ENCODE results near the gene ARHGAP29.

Gene ARHGAP29

DNA sequence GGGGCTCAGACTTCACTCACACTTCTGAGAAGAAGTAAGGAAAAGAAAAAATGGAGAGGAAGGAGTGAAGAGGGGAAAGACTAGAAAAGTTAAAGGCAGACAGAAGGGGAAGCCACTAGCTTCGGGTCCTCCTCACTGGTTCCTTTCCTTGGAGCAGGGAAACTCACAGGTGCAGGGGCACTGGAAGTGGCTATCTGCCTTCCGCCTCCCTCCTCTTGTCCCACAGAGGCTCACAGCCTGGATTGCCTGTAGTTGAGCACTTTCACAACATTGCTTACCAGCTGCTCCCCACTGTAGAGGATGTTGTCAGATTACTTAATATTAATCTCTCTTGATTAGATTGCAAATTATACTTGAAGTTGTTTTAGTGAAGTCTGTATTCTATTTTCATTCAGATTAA, 94.8 kb downstream of the ARHGAP29 start:
- Mint-ChIP-seq H3K27me3 (no peaks in the 10 kb centered on the region), H3K9me3 (no peaks in the 10 kb centered on the region), H3K27ac (no peak overlapping the region), H3K4me1 (no peaks in the 10 kb centered on the region), H3K4me3 (no peak overlapping the region)
- ATAC-seq (no peak), DNase-seq (no peak)

DNA sequence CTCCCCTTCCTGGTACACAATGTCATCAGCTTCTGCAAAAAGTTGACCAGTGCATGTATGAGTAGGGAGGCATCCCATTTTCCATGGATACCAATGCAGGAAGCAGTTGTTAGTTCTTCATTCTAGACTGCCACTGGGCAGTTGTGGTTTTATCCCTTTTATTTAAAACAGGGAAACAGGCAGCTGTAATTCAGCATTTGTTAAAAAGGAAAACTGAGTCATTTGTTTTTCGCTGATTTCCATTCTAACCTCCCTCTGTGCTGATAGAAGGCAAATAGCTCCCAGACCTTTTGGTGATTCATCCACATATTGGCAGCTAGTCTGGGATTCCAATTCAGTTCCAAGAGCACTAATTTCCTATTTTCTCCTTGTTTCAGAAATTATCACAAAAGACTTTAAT, 95.4 kb downstream of the ARHGAP29 start:
- DNase-seq (no peak), ATAC-seq (no peak)
- H3K27me3 Mint-ChIP-seq: no peaks in the 10 kb centered on the region
- H3K4me1 Mint-ChIP-seq: no peaks in the 10 kb centered on the region
- no peaks in the 10 kb centered on the region for H3K9me3 Mint-ChIP-seq
- H3K4me3 Mint-ChIP-seq: no peak overlapping the region
- peak overlapping the region in 1 of 2 donors; percentile 28 for H3K27ac Mint-ChIP-seq

GRCh38 chr1:94132111-94132510, 105.3 kb downstream of the ARHGAP29 start:
- peaks cover 14% of the 10 kb centered on the region for H3K27me3 Mint-ChIP-seq
- no peak overlapping the region for H3K27ac Mint-ChIP-seq
- H3K4me1 Mint-ChIP-seq: no peaks in the 10 kb centered on the region
- peaks cover 0 to 10% of the 10 kb centered on the region in 2 donors for H3K9me3 Mint-ChIP-seq
- no peak for DNase-seq
- ATAC-seq: no peak
- H3K4me3 Mint-ChIP-seq: no peak overlapping the region

GRCh38 chr1:94130851-94131595, 106.4 kb downstream of the ARHGAP29 start:
- DNase-seq: no peak
- Mint-ChIP-seq H3K27me3 (peaks cover 14% of the 10 kb centered on the region), H3K4me3 (no peak overlapping the region), H3K4me1 (no peaks in the 10 kb centered on the region), H3K27ac (no peak overlapping the region), H3K9me3 (peaks cover 0 to 10% of the 10 kb centered on the region in 2 donors)
- ATAC-seq: no peak

DNA sequence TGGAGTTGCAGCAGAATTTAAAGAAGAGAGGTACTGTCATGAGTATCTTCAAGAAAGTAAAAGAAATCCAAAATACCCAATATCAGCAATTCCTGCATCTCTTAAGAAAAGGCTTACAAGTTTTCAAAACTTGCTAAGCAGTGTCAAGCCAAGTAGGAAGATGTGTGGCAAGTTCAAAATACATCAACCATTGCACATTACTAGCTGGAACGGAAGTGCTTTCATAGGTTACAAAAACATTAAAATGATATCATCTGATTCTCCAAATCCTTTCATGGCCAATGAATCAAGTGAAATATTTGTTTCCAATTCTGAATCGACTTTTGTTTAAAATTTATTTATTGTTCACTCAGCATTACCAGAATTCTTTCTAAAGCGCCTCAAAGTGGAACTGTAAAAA, 110.7 kb downstream of the ARHGAP29 start:
- Mint-ChIP-seq H3K27ac (no peak overlapping the region), H3K9me3 (no peaks in the 10 kb centered on the region), H3K4me1 (no peaks in the 10 kb centered on the region), H3K4me3 (no peak overlapping the region), H3K27me3 (peaks cover 8% of the 10 kb centered on the region)
- DNase-seq: no peak
- ATAC-seq: no peak

- no peaks in the 10 kb centered on the region for H3K4me1 Mint-ChIP-seq
- ATAC-seq (no peak), DNase-seq (no peak)
- no peak overlapping the region for H3K27ac Mint-ChIP-seq
- peaks cover 8% of the 10 kb centered on the region for H3K27me3 Mint-ChIP-seq
- no peaks in the 10 kb centered on the region for H3K9me3 Mint-ChIP-seq
- H3K4me3 Mint-ChIP-seq: no peak overlapping the region
Observed at GRCh38 chr1:94125551-94126514, 111.6 kb downstream of the ARHGAP29 start.

- peaks cover 8% of the 10 kb centered on the region for H3K27me3 Mint-ChIP-seq
- no peak overlapping the region for H3K4me3 Mint-ChIP-seq
- H3K4me1 Mint-ChIP-seq: no peaks in the 10 kb centered on the region
- no peak overlapping the region for H3K27ac Mint-ChIP-seq
- DNase-seq: no peak
- H3K9me3 Mint-ChIP-seq: no peaks in the 10 kb centered on the region
- ATAC-seq: no peak
Observed at GRCh38 chr1:94124538-94124937, 112.8 kb downstream of the ARHGAP29 start.

DNA sequence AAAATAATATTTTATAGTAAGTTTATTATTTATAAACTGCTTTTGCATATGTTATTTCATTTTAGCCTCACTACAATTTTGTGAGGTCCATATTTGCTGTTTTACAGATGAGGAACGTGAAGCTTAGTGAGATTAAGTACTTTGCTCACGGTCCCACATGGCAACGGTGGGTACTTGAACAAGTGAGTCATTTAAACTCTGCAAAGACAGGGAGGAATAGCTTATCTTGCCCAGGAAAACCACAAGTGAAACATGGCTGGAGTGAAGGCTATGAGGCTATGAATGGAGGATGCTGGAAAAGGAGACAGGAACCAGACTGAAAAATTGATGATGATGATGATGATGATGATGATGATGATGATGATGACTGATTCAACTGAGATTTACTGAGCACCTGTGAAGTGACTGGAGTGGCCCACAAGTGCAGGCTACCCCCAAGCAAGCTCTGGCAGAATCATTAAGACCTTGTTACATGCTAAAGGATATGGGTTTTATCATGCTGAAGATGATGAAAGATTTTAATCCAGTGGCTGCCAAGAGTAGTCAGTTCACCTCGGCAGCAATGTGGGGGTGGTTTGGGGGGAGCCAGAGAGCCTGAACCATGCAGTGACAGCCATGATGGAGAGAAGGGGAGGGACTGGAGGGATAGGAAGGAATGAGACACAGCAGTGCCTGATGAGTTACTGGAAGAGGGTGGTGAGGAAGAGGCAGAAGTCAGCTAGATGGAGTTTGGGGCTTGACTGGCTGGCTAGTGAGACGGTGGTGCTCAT, 115.0 kb downstream of the ARHGAP29 start:
- H3K4me1 Mint-ChIP-seq: no peaks in the 10 kb centered on the region
- no peak for ATAC-seq
- H3K27ac Mint-ChIP-seq: no peak overlapping the region
- no peak overlapping the region for H3K4me3 Mint-ChIP-seq
- H3K9me3 Mint-ChIP-seq: no peaks in the 10 kb centered on the region
- no peaks in the 10 kb centered on the region for H3K27me3 Mint-ChIP-seq
- DNase-seq: no peak

Data from stimulated activated naive CD8-positive, alpha-beta T cell treated with anti-CD3 and anti-CD28 coated beads, Interleukin-15, amount 100 ng/mL, for 72 hours (primary cell).